Tibial nerve (tissue), 4 donors: ENCODE results near the gene CUEDC1. TPM values are rescaled to one million over a fixed set of nuclear protein-coding genes. Genes with fewer than 3 reads are reported as not detected.

Experiments used
- DNase-seq, 2 donors: peaks; one replicate each; pipeline ENCODE4 v3.0.0-alpha.2; 2019; ENCODE audit warnings: low spot score in 2 of 2
- H3K27ac ChIP-seq, 4 donors: fragments of 200-600 bp; sonication (generic) in 3 of 4; one replicate each; pipeline ENCODE4 v1.5.1; 2017 to 2019; ENCODE audit warnings: mild to moderate bottlenecking in 1 of 4
- H3K27me3 ChIP-seq, 2 donors: fragments of 200-600 bp; sonication (generic) in 1 of 2; one replicate each; pipeline versions ENCODE4 v1.5.1 to v1.6.0; 2017 to 2019
- H3K36me3 ChIP-seq, 3 donors: fragments of 200-600 bp; sonication (generic); one replicate each; pipeline ENCODE4 v1.5.1; 2018 to 2019
- H3K4me1 ChIP-seq, 4 donors: fragments of 200-600 bp; sonication (generic) in 3 of 4; one replicate each; pipeline ENCODE4 v1.5.1; 2017 to 2019
- H3K4me3 ChIP-seq, 4 donors: fragments of 200-600 bp; sonication (generic) in 3 of 4; one replicate each; pipeline ENCODE4 v1.5.1; 2017 to 2019; ENCODE audit warnings: mild to moderate bottlenecking in 1 of 4, moderate library complexity in 1 of 4
- H3K9me3 ChIP-seq, 4 donors: fragments of 200-600 bp; sonication (generic) in 3 of 4; one replicate each; pipeline ENCODE4 v1.5.1; 2017 to 2019
- EP300 ChIP-seq, 2 donors: sonication (generic); formaldehyde crosslinking; IDR thresholded peaks; one replicate each; pipeline ENCODE4 v1.6.1; 2017; ENCODE audit warnings: antibody characterized with exemption in 2 of 2, mild to moderate bottlenecking in 1 of 2
- POLR2A ChIP-seq, 2 donors: fragments of 450-650 bp; IDR thresholded peaks; one replicate each; pipeline ENCODE4 v1.6.1; 2017; ENCODE audit warnings: antibody characterized with exemption in 2 of 2, mild to moderate bottlenecking in 2 of 2, moderate library complexity in 2 of 2
- WGBS, 2 donors: methylation state at CpG; one replicate each; pipeline ENCODE4 v1.1.5; 2018; 5-methylcytosine and 5-hydroxymethylcytosine counted together
- total RNA-seq, 4 donors: library from RNA; depleted of rRNA; stranded (reverse); fragments of >200 nt; gene quantifications; one replicate each; pipeline ENCODE4 v1.1.0, GENCODE V29; 2016
- TF ChIP-seq, protein P1 (sequence below), 5 experiments: fragments of 200-600 bp in 3 of 5; fragments of 450-650 bp in 2 of 5; sonication (generic) in 3 of 5; IDR thresholded peaks; one replicate each; pipeline ENCODE4 v1.5.1; 2016 to 2019; ENCODE audit warnings: antibody characterized with exemption in 5 of 5, mild to moderate bottlenecking in 3 of 5, moderate library complexity in 2 of 5

CUEDC1 gene
- total RNA-seq, 4 donors from 2014 or later: 32.1 to 55.5 (median 38.8) TPM

DNA sequence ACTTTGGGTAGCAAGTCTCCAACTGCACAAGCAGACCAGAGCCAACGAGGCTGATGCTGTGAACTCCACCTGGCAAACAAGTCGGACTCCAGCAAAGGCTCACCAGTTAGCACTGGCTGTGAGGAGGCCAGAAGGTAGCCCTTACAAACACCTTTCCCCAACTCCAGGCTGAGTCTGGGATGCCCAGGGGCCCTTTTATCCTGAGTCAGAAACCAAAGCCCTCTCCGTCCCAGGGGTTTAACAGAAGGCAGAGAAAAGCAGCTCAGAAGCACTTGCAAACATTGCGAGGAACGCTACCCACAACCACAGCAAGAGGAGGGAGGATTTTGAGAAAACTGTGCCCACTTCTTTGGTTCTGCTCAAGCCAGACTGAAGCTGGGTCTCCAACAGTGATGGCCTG, 25.0 kb downstream of the CUEDC1 start:
- DNase-seq: no peak
- H3K4me1 ChIP-seq: peaks cover 4 to 99% (median 48%) of the 10 kb centered on the region in 4 donors
- WGBS, 2 donors: 84 to 86% methylated on average over 5 of the region's 5 CpGs
- no peaks in the 10 kb centered on the region for H3K36me3 ChIP-seq
- H3K27ac ChIP-seq: peak overlapping the region in 2 of 4 donors; percentile 72 to 97
- no peaks in the 10 kb centered on the region for H3K27me3 ChIP-seq
- TF ChIP-seq, protein P1, sequence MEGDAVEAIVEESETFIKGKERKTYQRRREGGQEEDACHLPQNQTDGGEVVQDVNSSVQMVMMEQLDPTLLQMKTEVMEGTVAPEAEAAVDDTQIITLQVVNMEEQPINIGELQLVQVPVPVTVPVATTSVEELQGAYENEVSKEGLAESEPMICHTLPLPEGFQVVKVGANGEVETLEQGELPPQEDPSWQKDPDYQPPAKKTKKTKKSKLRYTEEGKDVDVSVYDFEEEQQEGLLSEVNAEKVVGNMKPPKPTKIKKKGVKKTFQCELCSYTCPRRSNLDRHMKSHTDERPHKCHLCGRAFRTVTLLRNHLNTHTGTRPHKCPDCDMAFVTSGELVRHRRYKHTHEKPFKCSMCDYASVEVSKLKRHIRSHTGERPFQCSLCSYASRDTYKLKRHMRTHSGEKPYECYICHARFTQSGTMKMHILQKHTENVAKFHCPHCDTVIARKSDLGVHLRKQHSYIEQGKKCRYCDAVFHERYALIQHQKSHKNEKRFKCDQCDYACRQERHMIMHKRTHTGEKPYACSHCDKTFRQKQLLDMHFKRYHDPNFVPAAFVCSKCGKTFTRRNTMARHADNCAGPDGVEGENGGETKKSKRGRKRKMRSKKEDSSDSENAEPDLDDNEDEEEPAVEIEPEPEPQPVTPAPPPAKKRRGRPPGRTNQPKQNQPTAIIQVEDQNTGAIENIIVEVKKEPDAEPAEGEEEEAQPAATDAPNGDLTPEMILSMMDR (IDR thresholded peaks at IDR 0.05): no peak
- TF ChIP-seq EP300 (IDR thresholded peaks at IDR 0.05) (no peak), POLR2A (IDR thresholded peaks at IDR 0.05) (no peak)
- no peak overlapping the region for H3K4me3 ChIP-seq
- no peaks in the 10 kb centered on the region for H3K9me3 ChIP-seq

DNA sequence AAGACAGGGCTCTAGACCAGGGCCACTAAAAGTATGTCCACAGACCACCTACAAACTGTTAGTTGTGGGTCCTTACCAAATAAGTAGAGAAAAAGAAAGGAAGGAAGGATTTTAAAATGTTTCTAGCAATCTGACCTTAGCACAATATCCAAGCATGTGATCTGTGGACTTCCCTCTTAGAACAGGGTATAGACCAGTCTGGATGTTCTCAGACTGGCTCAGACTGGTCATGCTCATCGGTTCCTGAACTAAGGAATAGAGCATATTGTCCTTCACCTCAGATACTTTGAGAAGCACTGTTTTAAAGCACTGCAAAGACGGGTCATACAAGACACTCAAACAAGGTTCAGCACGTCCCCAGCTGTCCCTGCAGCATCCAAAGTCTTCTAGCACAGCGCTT, 25.8 kb downstream of the CUEDC1 start:
- H3K9me3 ChIP-seq: no peaks in the 10 kb centered on the region
- no peaks in the 10 kb centered on the region for H3K27me3 ChIP-seq
- no peak overlapping the region for H3K4me3 ChIP-seq
- H3K4me1 ChIP-seq: peaks cover 0 to 93% (median 40%) of the 10 kb centered on the region in 4 donors
- 60 to 71% methylated on average over 4 of the region's 4 CpGs for WGBS, 2 donors
- H3K27ac ChIP-seq: peak overlapping the region in 2 of 4 donors; percentile 72 to 97
- DNase-seq: no peak
- TF ChIP-seq EP300 (IDR thresholded peaks at IDR 0.05) (peak in 1 of 2 donors; percentile 46), POLR2A (IDR thresholded peaks at IDR 0.05) (no peak)
- no peaks in the 10 kb centered on the region for H3K36me3 ChIP-seq

DNA sequence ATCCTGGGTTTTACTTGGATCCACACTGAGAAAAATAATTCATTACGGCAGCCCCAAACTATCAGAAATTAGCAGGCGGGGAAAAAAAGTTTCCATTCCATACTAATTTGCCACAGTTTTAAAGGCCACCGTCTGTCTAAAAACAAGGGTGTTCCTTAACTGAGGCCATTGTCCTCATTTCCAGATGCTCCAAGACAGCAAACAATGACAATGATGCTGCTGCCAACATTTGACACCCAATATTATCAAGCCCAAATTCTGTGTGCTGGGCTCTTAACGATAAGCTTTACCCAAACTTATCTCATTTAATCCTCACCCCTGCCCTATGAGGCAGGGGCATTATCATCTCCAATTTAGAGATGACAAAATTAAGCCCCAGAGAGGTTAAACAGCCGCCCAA, 26.3 kb downstream of the CUEDC1 start:
- TF ChIP-seq POLR2A (IDR thresholded peaks at IDR 0.05): no peak
- no peak for TF ChIP-seq EP300 (IDR thresholded peaks at IDR 0.05)
- TF ChIP-seq, protein P1 (IDR thresholded peaks at IDR 0.05): no peak
- Histone ChIP-seq H3K27me3 (no peaks in the 10 kb centered on the region), H3K27ac (peak overlapping the region in 2 of 4 donors; percentile 72 to 97), H3K4me1 (peaks cover 0 to 89% (median 38%) of the 10 kb centered on the region in 4 donors), H3K9me3 (no peaks in the 10 kb centered on the region), H3K36me3 (no peaks in the 10 kb centered on the region), H3K4me3 (no peak overlapping the region)
- 36 to 43% methylated on average over 5 of the region's 5 CpGs for WGBS, 2 donors
- DNase-seq: no peak

DNA sequence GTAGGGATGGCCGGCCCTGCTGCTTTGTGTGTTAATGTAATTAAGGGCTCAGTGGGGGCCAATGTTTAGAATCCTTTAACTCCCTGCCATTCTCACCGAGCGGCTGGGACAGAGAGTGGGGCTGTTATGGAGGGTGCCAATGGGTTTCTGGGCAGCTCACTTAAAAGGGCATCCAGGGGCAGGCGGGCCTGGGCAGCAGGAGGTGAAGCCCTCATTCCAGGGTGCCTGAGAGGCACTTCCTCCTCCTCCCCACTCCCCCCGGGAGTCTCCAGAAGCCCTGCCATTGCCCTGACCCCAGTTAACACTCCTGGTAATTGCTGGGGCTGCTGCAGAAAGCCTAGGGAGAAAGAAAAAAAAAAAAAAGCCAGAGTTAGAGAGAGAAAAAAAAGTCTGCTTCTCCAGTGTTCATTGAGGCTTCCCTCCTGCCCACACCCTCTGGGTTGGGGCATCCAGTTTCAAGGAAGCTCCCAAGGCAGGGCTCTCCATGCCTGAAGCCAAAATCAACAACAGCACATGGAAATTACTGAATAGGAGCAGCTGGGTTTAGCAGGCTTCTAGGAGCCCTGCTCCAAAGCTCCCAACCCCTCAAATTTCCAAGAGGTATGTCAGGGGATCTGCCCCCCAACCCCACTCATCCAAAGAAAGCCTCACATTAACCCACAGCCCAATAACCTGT, 28.0 kb downstream of the CUEDC1 start:
- Histone ChIP-seq H3K4me1 (peaks cover 0 to 82% (median 42%) of the 10 kb centered on the region in 4 donors), H3K9me3 (no peaks in the 10 kb centered on the region), H3K36me3 (no peaks in the 10 kb centered on the region), H3K4me3 (no peak overlapping the region), H3K27me3 (no peaks in the 10 kb centered on the region), H3K27ac (peak overlapping the region in 3 of 4 donors; percentile 9 to 97 (median 56))
- TF ChIP-seq POLR2A (IDR thresholded peaks at IDR 0.05): no peak
- peak in 1 of 2 donors; percentile 57 for TF ChIP-seq EP300 (IDR thresholded peaks at IDR 0.05)
- TF ChIP-seq, protein P1 (IDR thresholded peaks at IDR 0.05): no peak
- WGBS, 2 donors: 9 to 16% methylated on average over 3 to 5 of the region's 5 CpGs
- DNase-seq: peak in 1 of 2 donors; percentile 35

DNA sequence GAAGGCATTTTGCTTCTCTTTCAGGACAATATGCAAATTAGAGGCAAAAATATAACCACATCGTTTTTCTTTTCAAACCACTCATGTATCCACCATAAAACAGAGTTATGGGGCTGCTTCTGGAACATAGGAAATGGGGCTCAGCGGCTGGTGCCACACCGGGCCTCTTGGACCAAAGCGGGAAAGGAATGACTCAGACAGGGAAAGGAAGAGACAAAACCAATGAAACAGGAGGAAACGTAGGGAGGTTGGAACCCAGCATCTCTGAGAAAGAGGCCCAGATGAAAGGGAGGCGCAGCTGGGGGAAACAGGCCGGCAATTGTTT, 28.5 kb downstream of the CUEDC1 start:
- 26 to 39% methylated on average over 7 of the region's 7 CpGs for WGBS, 2 donors
- Histone ChIP-seq H3K4me1 (peaks cover 0 to 82% (median 44%) of the 10 kb centered on the region in 4 donors), H3K36me3 (no peaks in the 10 kb centered on the region), H3K27me3 (no peaks in the 10 kb centered on the region), H3K9me3 (no peaks in the 10 kb centered on the region), H3K4me3 (no peak overlapping the region), H3K27ac (peak overlapping the region in 3 of 4 donors; percentile 9 to 97 (median 56))
- DNase-seq: no peak
- TF ChIP-seq, protein P1 (IDR thresholded peaks at IDR 0.05): no peak
- TF ChIP-seq EP300 (IDR thresholded peaks at IDR 0.05) (no peak), POLR2A (IDR thresholded peaks at IDR 0.05) (no peak)
